Ascending aorta (tissue), 2 donors: ENCODE results near the gene EPHB2. TPM values are rescaled to one million over a fixed set of nuclear protein-coding genes. Genes with fewer than 3 reads are reported as not detected.

ENCODE experiments used
- DNase-seq, 2 donors: peaks; one replicate each; pipeline ENCODE4 v3.0.0-alpha.2; 2019; ENCODE audit warnings: low spot score in 2 of 2
- H3K27ac ChIP-seq, 2 donors: fragments of 200-600 bp; sonication (generic); one replicate each; pipeline ENCODE4 v1.5.1; 2016 to 2017; ENCODE audit warnings: mild to moderate bottlenecking in 1 of 2
- H3K27me3 ChIP-seq: fragments of 200-600 bp; sonication (generic); one replicate; pipeline ENCODE4 v1.5.1; 2017
- H3K36me3 ChIP-seq, 2 donors: fragments of 200-600 bp; sonication (generic); one replicate each; pipeline ENCODE4 v1.5.1; 2016
- H3K4me1 ChIP-seq, 2 donors: fragments of 200-600 bp; sonication (generic); one replicate each; pipeline ENCODE4 v1.5.1; 2016 to 2017; ENCODE audit warnings: mild to moderate bottlenecking in 1 of 2
- H3K4me3 ChIP-seq, 2 donors: fragments of 200-600 bp; sonication (generic); one replicate each; pipeline ENCODE4 v1.5.1; 2016 to 2017; ENCODE audit warnings: mild to moderate bottlenecking in 1 of 2
- H3K9me3 ChIP-seq, 2 donors: fragments of 200-600 bp; sonication (generic); one replicate each; pipeline ENCODE4 v1.5.1; 2016
- intact Hi-C: fragments of 100-400 bp; cut with DNase I; formaldehyde crosslinking; loops from one replicate; pipeline ENCODE4 v1.15.1; 2023
- total RNA-seq: library from RNA; depleted of rRNA; stranded (reverse); fragments of >200 nt; gene quantifications from one replicate; pipeline ENCODE4 v1.1.0, GENCODE V29; 2016
- TF ChIP-seq, protein P1 (sequence below), 3 experiments: fragments of 200-600 bp in 2 of 3; fragments of 450-650 bp in 1 of 3; sonication (generic) in 2 of 3; IDR thresholded peaks; one replicate each; pipeline ENCODE4 v1.5.1; 2016 to 2019; ENCODE audit warnings: antibody characterized with exemption in 3 of 3, mild to moderate bottlenecking in 1 of 3, moderate library complexity in 1 of 3

Gene EPHB2
- total RNA-seq, 1 donor from 2014 or later: 3.2 TPM

DNA sequence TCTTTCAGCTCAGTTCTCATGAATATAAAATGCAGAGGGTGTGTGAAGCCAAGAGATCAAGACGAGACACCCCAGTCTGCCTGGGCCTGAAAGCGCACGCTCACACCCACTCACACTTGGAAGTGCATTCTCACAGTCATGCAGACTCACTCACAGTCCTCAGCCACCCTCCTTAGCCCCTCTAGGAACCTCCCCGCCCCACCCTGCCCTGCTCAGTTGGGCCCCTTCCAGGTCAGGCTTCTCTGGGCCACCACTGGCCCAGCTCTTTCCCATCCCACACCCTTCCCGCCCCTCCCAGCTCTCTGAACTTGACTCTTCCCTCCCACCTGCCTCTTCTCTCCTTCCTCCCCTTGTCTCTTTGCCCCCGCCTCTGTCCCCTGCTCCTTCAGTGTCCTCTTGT is 93.8 kb downstream of the EPHB2 start:
- TF ChIP-seq, protein P1, sequence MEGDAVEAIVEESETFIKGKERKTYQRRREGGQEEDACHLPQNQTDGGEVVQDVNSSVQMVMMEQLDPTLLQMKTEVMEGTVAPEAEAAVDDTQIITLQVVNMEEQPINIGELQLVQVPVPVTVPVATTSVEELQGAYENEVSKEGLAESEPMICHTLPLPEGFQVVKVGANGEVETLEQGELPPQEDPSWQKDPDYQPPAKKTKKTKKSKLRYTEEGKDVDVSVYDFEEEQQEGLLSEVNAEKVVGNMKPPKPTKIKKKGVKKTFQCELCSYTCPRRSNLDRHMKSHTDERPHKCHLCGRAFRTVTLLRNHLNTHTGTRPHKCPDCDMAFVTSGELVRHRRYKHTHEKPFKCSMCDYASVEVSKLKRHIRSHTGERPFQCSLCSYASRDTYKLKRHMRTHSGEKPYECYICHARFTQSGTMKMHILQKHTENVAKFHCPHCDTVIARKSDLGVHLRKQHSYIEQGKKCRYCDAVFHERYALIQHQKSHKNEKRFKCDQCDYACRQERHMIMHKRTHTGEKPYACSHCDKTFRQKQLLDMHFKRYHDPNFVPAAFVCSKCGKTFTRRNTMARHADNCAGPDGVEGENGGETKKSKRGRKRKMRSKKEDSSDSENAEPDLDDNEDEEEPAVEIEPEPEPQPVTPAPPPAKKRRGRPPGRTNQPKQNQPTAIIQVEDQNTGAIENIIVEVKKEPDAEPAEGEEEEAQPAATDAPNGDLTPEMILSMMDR (IDR thresholded peaks at IDR 0.05): no peak
- Histone ChIP-seq H3K9me3 (no peaks in the 10 kb centered on the region), H3K4me1 (peaks cover 3 to 14% of the 10 kb centered on the region in 2 donors), H3K4me3 (no peak overlapping the region), H3K27me3 (no peaks in the 10 kb centered on the region), H3K36me3 (no peaks in the 10 kb centered on the region), H3K27ac (no peak overlapping the region)
- DNase-seq: no peak
- intact Hi-C loops: no loop called here

DNA sequence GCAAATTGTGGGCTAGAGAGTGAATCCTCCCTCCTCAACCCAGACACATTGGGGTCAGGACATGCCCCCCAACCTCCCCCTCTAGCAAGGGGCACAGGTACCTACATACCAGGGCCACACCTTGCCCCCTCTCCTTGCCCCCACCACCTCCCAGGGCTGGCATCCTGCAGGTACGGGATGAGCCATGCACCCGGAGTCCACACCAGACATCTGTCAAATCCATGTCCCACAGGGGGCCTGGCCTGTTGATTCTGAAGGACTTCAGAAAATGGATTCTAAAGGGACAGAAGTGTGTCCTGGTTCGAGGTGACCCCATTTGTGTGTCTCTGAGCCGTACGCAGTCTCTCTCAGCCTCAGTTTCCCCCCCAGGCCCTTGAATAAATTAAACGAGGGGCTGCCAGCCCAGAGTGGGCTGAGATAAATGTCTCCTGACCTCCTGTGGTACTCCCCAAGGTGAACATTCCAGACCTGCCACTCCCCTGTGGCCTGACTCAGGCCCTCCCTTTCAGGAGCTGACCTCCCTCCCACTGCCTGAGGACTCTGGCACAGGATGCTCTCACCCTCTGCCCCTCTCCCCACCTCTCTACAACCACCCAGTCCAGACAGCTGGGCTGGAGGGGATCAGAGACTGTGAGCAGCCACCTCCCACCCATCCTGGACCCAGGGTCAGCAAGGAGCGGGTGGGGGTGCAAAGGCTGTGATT is 94.5 kb downstream of the EPHB2 start:
- no peaks in the 10 kb centered on the region for H3K9me3 ChIP-seq
- DNase-seq: no peak
- TF ChIP-seq, protein P1 (IDR thresholded peaks at IDR 0.05): no peak
- peaks cover 3 to 14% of the 10 kb centered on the region in 2 donors for H3K4me1 ChIP-seq
- no peak overlapping the region for H3K27ac ChIP-seq
- no peak overlapping the region for H3K4me3 ChIP-seq
- H3K27me3 ChIP-seq: no peaks in the 10 kb centered on the region
- intact Hi-C loops: no loop called here
- H3K36me3 ChIP-seq: no peaks in the 10 kb centered on the region

DNA sequence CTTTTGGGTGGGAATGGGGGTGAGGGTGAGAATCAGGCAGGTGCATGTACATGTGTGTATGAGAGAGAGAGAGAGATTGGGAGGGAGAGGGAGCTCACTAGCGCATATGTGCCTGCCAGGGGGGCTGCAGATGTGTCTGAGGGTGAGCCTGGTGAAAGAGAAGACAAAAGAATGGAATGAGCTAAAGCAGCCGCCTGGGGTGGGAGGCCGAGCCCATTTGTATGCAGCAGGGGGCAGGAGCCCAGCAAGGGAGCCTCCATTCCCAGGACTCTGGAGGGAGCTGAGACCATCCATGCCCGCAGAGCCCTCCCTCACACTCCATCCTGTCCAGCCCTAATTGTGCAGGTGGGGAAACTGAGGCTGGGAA is 95.0 kb downstream of the EPHB2 start:
- TF ChIP-seq, protein P1 (IDR thresholded peaks at IDR 0.05): no peak
- DNase-seq: no peak
- intact Hi-C loops: no loop called here

DNA sequence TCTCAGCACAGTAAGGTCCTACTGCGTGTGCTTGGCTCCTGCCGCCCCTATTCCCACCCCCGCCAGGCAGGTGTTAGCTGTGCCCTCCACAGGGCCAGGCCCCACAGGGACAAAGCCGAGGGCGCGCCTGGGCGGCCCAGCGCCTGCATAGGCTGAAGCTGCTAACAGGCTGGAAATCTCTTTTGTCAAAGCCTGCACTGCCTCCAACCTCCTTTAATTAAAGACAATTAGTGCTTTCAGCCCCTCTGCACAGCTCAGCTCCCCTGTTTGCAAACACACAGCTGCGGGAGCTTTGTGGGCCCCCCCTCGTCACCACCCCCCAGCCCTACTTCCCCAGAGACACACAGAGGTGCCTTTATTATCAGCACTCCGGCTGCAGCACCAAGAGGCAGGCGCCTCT is 95.9 kb downstream of the EPHB2 start:
- intact Hi-C loops: no loop called here
- no peaks in the 10 kb centered on the region for H3K36me3 ChIP-seq
- no peaks in the 10 kb centered on the region for H3K9me3 ChIP-seq
- H3K27me3 ChIP-seq: no peaks in the 10 kb centered on the region
- TF ChIP-seq, protein P1 (IDR thresholded peaks at IDR 0.05): no peak
- H3K4me1 ChIP-seq: peaks cover 3 to 14% of the 10 kb centered on the region in 2 donors
- DNase-seq: no peak
- H3K27ac ChIP-seq: no peak overlapping the region
- no peak overlapping the region for H3K4me3 ChIP-seq

More for the DNA sequence above, 95.0 kb downstream of the EPHB2 start:
- H3K9me3 ChIP-seq: no peaks in the 10 kb centered on the region
- H3K4me1 ChIP-seq: peaks cover 3 to 14% of the 10 kb centered on the region in 2 donors
- no peak overlapping the region for H3K27ac ChIP-seq
- no peak overlapping the region for H3K4me3 ChIP-seq
- no peaks in the 10 kb centered on the region for H3K27me3 ChIP-seq
- H3K36me3 ChIP-seq: no peaks in the 10 kb centered on the region

DNA sequence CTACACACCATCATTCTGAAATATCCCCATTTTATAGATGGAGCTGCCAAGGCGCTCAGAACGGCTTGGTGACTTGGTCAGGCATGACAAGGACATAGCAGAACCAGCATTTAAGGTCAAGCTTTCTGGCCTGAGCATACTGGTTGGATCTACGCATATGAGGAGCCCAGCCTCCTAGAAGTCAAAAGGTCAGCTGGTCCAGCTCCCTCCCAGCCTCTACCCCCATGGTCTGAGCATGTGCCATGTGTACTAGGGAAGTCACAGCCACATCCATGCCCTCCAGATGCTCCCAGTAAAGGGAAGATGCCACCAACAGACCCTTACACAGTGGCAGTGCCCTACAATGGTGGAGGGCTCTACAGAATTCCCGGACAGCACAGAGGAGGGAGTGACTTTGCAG is 96.7 kb downstream of the EPHB2 start:
- Histone ChIP-seq H3K9me3 (no peaks in the 10 kb centered on the region), H3K4me1 (peaks cover 3 to 14% of the 10 kb centered on the region in 2 donors), H3K4me3 (no peak overlapping the region), H3K27me3 (no peaks in the 10 kb centered on the region), H3K27ac (no peak overlapping the region), H3K36me3 (no peaks in the 10 kb centered on the region)
- intact Hi-C loops: no loop called here
- TF ChIP-seq, protein P1 (IDR thresholded peaks at IDR 0.05): no peak
- no peak for DNase-seq
